WERI-Rb-1 (cell line): ENCODE data around the gene PCDH9.

Source experiments
- DNase-seq: peaks from one replicate; pipeline ENCODE4 v3.0.0-alpha.2; 2020
- H3K27ac ChIP-seq: fragments of 250-450 bp; sonication (Bioruptor Pico); 2 replicates; pipeline ENCODE4 v1.5.1; 2020; ENCODE audit warnings: mild to moderate bottlenecking, moderate library complexity
- H3K27me3 ChIP-seq: fragments of 250-450 bp; sonication (Bioruptor Pico); 2 replicates; pipeline ENCODE4 v1.5.1; 2021; ENCODE audit warnings: mild to moderate bottlenecking, low read depth, moderate library complexity; ENCODE audit not compliant: insufficient read depth, severe bottlenecking
- H3K36me3 ChIP-seq: fragments of 250-450 bp; sonication (Bioruptor Pico); 2 replicates; pipeline ENCODE4 v1.5.1; 2020; ENCODE audit warnings: mild to moderate bottlenecking, moderate library complexity
- H3K4me3 ChIP-seq: 2 replicates; pipeline ENCODE4 v1.5.1; 2011; ENCODE audit warnings: low read depth, mild to moderate bottlenecking, control low read depth, low read length
- H3K9me3 ChIP-seq: fragments of 250-450 bp; sonication (Bioruptor Pico); 2 replicates; pipeline ENCODE4 v1.5.1; 2021; ENCODE audit warnings: mild to moderate bottlenecking, moderate library complexity; ENCODE audit not compliant: severe bottlenecking
- CTCF ChIP-seq: IDR thresholded peaks from 2 replicates; pipeline ENCODE4 v1.5.1; 2011; ENCODE audit warnings: low read depth, mild to moderate bottlenecking, control low read depth, inconsistent platforms, low read length

PCDH9 gene

GRCh38 chr13:67119481-67119894 lies 110.6 kb downstream of the PCDH9 start:
- DNase-seq = no peak
- H3K9me3 ChIP-seq = no peaks in the 10 kb centered on the region
- H3K27ac ChIP-seq = no peak overlapping the region
- no peaks in the 10 kb centered on the region for H3K27me3 ChIP-seq
- no peak overlapping the region for H3K4me3 ChIP-seq
- H3K36me3 ChIP-seq = no peaks in the 10 kb centered on the region
- TF ChIP-seq CTCF = no peak

GRCh38 chr13:67118277-67118676 lies 111.9 kb downstream of the PCDH9 start:
- TF ChIP-seq CTCF = no peak
- Histone ChIP-seq H3K27ac (no peak overlapping the region), H3K27me3 (no peaks in the 10 kb centered on the region), H3K36me3 (no peaks in the 10 kb centered on the region), H3K9me3 (no peaks in the 10 kb centered on the region), H3K4me3 (no peak overlapping the region)
- DNase-seq = no peak

- no peak for DNase-seq
- no peak for TF ChIP-seq CTCF
- no peak overlapping the region for H3K4me3 ChIP-seq
Measured at GRCh38 chr13:67117010-67117550, 113.1 kb downstream of the PCDH9 start.

GRCh38 chr13:67107979-67108378 lies 122.2 kb downstream of the PCDH9 start:
- no peak overlapping the region for H3K4me3 ChIP-seq
- no peak for DNase-seq
- no peaks in the 10 kb centered on the region for H3K27me3 ChIP-seq
- H3K9me3 ChIP-seq = no peaks in the 10 kb centered on the region
- H3K36me3 ChIP-seq = no peaks in the 10 kb centered on the region
- no peak overlapping the region for H3K27ac ChIP-seq
- TF ChIP-seq CTCF = no peak

More at GRCh38 chr13:67117010-67117550, 113.1 kb downstream of the PCDH9 start:
- H3K27ac ChIP-seq = no peak overlapping the region
- H3K9me3 ChIP-seq = no peaks in the 10 kb centered on the region
- no peaks in the 10 kb centered on the region for H3K36me3 ChIP-seq
- no peaks in the 10 kb centered on the region for H3K27me3 ChIP-seq

- DNase-seq = no peak
Measured at GRCh38 chr13:67106502-67107057, 123.6 kb downstream of the PCDH9 start.

More at GRCh38 chr13:67106502-67107057, 123.6 kb downstream of the PCDH9 start:
- H3K27ac ChIP-seq = no peak overlapping the region
- no peaks in the 10 kb centered on the region for H3K36me3 ChIP-seq
- H3K27me3 ChIP-seq = no peaks in the 10 kb centered on the region
- TF ChIP-seq CTCF = no peak
- H3K4me3 ChIP-seq = no peak overlapping the region
- no peaks in the 10 kb centered on the region for H3K9me3 ChIP-seq
